Spleen (tissue), 11 donors: ENCODE data around the gene MIA2. TPM values are rescaled to one million over a fixed set of nuclear protein-coding genes. Genes with fewer than 3 reads are reported as not detected.

Experiments used
- DNase-seq: peaks from one replicate; pipeline ENCODE4 v3.0.0-alpha.2; 2020
- H3K27ac ChIP-seq, 8 donors: fragments of 200-600 bp; sonication (generic) in 7 of 8; 1 replicate in 4 of 8; 2 replicates in 4 of 8; pipeline versions ENCODE4 v1.5.0 to v1.8.0; 2016 to 2021; ENCODE audit warnings: inconsistent platforms in 4 of 8, mild to moderate bottlenecking in 4 of 8, moderate library complexity in 1 of 8
- H3K27me3 ChIP-seq, 7 donors: fragments of 200-600 bp; sonication (generic) in 6 of 7; replicated peaks in 1 of 7; 1 replicate in 4 of 7; 2 replicates in 3 of 7; pipeline versions ENCODE4 v1.5.0 to v1.8.0; 2016 to 2021; ENCODE audit warnings: inconsistent platforms in 3 of 7, mild to moderate bottlenecking in 1 of 7
- H3K36me3 ChIP-seq, 6 donors: fragments of 200-600 bp; sonication (generic) in 5 of 6; 1 replicate in 4 of 6; 2 replicates in 2 of 6; pipeline versions ENCODE4 v1.5.0 to v1.8.0; 2016 to 2021; ENCODE audit warnings: inconsistent platforms in 2 of 6
- H3K4me1 ChIP-seq, 6 donors: fragments of 200-600 bp; sonication (generic) in 5 of 6; 1 replicate in 3 of 6; 2 replicates in 3 of 6; pipeline versions ENCODE4 v1.5.0 to v1.8.0; 2016 to 2021; ENCODE audit warnings: inconsistent platforms in 3 of 6
- H3K4me3 ChIP-seq, 8 donors: fragments of 200-600 bp; sonication (generic) in 7 of 8; 1 replicate in 4 of 8; 2 replicates in 4 of 8; pipeline versions ENCODE4 v1.5.0 to v1.8.0; 2016 to 2021; ENCODE audit warnings: inconsistent platforms in 4 of 8, mild to moderate bottlenecking in 4 of 8, moderate library complexity in 2 of 8
- H3K9me3 ChIP-seq, 8 donors: fragments of 200-600 bp; sonication (generic) in 7 of 8; 1 replicate in 4 of 8; 2 replicates in 4 of 8; pipeline versions ENCODE4 v1.5.0 to v1.8.0; 2016 to 2021; ENCODE audit warnings: inconsistent platforms in 4 of 8
- CTCF ChIP-seq, 11 experiments: fragments of 200-600 bp in 7 of 11; fragments of 450-650 bp in 4 of 11; sonication (generic) in 4 of 11; IDR thresholded peaks in 8 of 11; conservative IDR thresholded peaks in 3 of 11; 1 replicate in 7 of 11; 2 replicates in 4 of 11; pipeline versions ENCODE4 v1.4.0 to v1.8.0; 2016 to 2021; ENCODE audit warnings: antibody characterized with exemption in 11 of 11, inconsistent platforms in 4 of 11, mild to moderate bottlenecking in 1 of 11
- POLR2A ChIP-seq, 3 donors: fragments of 450-650 bp; IDR thresholded peaks; one replicate each; pipeline ENCODE4 v1.5.1; 2017; ENCODE audit warnings: antibody characterized with exemption in 3 of 3, mild to moderate bottlenecking in 1 of 3
- POLR2AphosphoS5 ChIP-seq, 3 donors: sonication (generic); formaldehyde crosslinking; IDR thresholded peaks; one replicate each; pipeline ENCODE4 v1.5.1; 2017; ENCODE audit warnings: antibody characterized with exemption in 3 of 3
- WGBS, 5 donors: extraction: QIAGEN DNeasy Blood & Tissue Kit in 3 of 5; methylation state at CpG; one replicate each; pipeline versions ENCODE4 v1.1.5 to v1.1.7; 2013 to 2018; 5-methylcytosine and 5-hydroxymethylcytosine counted together
- intact Hi-C: fragments of 100-400 bp; cut with DNase I; formaldehyde crosslinking; loops from one replicate; pipeline ENCODE4 v1.15.0; 2023; ENCODE audit warnings: low total_unique reads
- polyA plus RNA-seq, 3 donors: library from polyadenylated mRNA; stranded (reverse); fragments of 200-250 nt; gene quantifications; one replicate each; pipeline ENCODE4 v1.2.1, GENCODE V29; 2013
- total RNA-seq, 7 donors: library from RNA; depleted of rRNA in 3 of 7; stranded (reverse); fragments of >200 nt in 3 of 7; fragmentation: NEBNext Ultra II Directional in 4 of 7; extraction: Animal tissue kit (Norgen Biotek cat#: 25700) in 4 of 7; gene quantifications; one replicate each; pipeline versions ENCODE4 v1.1.0 to v1.2.1, GENCODE V29; 2016 to 2021
- donor health status: healthy with polysubstance abuse.
- donor health status: DM: no; HTN: no; CAD: no; lungs with moderate emphysema.
- donor health status: DM: no; HTN: no; CAD: no.
- donor health status: Bipolar disorder and iron deficiency.
- donor health status: healthy.
- donor health status: DM: no; HTN: no; CAD: no.
- donor health status: DM: yes; HTN: yes; CAD: no.

The MIA2 gene
- total and polyA plus RNA-seq, 10 donors, result 18.3 to 31.3 (median 24.8) TPM

DNA sequence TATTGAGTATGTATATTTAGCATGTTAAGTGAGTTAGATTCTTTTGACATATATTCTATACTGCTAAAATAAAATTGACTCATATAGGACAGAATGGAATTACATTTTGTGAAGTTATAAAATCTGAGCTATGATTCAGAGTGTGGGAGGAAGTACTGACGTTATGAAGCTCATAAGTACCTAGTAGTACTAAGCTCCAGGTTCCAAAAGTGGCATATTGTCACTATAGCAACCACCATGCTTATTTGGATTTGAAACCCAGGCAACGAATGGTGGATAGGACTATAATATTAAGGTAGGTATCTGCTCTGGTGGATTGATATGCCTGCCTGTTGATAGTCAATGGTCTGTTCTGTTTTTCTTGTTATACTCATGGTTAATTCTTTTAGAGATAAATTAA is 200.7 kb downstream of the MIA2 start:
- no peaks in the 10 kb centered on the region for H3K27me3 ChIP-seq
- no peak overlapping the region for H3K4me3 ChIP-seq
- intact Hi-C loops, result loop anchor here (5.0 to 10.0 kb wide), 2 partner anchors 257 to 330 kb away; partner anchors contain the start of genes PNN and SEC23A
- H3K27ac ChIP-seq, result no peak overlapping the region
- 57 to 75% (median 71%) methylated on average over 2 of the region's 2 CpGs for WGBS, 5 donors
- no peaks in the 10 kb centered on the region for H3K36me3 ChIP-seq
- DNase-seq, result no peak
- H3K4me1 ChIP-seq, result peaks cover 16 to 30% (median 23%) of the 10 kb centered on the region in 6 donors
- TF ChIP-seq POLR2AphosphoS5 (IDR thresholded peaks at IDR 0.05) (no peak), POLR2A (IDR thresholded peaks at IDR 0.05) (no peak), CTCF (IDR thresholded peaks at IDR 0.05 in 8 of 11, conservative IDR thresholded peaks at IDR 0.05 in 3 of 11) (no peak)
- H3K9me3 ChIP-seq, result no peaks in the 10 kb centered on the region

- H3K4me3 ChIP-seq, result no peak overlapping the region
- no peaks in the 10 kb centered on the region for H3K9me3 ChIP-seq
- no peak overlapping the region for H3K27ac ChIP-seq
- intact Hi-C loops, result loop anchor here (10.0 kb wide), 1 partner anchor 330 kb away; the partner anchor contains the start of gene SEC23A
- DNase-seq, result no peak
- TF ChIP-seq POLR2A (IDR thresholded peaks at IDR 0.05), result no peak
- TF ChIP-seq CTCF (IDR thresholded peaks at IDR 0.05 in 8 of 11, conservative IDR thresholded peaks at IDR 0.05 in 3 of 11), result no peak
- TF ChIP-seq POLR2AphosphoS5 (IDR thresholded peaks at IDR 0.05), result no peak
- WGBS, 5 donors, result 84 to 96% (median 93%) methylated on average over 6 of the region's 6 CpGs
- peaks cover 7 to 22% (median 15%) of the 10 kb centered on the region in 6 donors for H3K4me1 ChIP-seq
- no peaks in the 10 kb centered on the region for H3K36me3 ChIP-seq
- no peaks in the 10 kb centered on the region for H3K27me3 ChIP-seq
Measured at GRCh38 chr14:39435241-39435640, 201.5 kb downstream of the MIA2 start.

Other genes with a start within 250 kb of the MIA2 start
- 10 to 100 TPM; 50.0 to 87.5 (median 63.8) TPM for gene SEC23A, start 130.7 kb upstream of the MIA2 start, total RNA-seq
- gene SEC23A, start 130.7 kb upstream of the MIA2 start, polyA plus RNA-seq, result 10 to 100 TPM in 1 of 3 donors, 1 to 10 TPM in 2; 9.6 to 13.4 (median 9.8) TPM
- gene GEMIN2, start 119.6 kb upstream of the MIA2 start, total RNA-seq, result 10 to 100 TPM in 6 of 7 donors, 1 to 10 TPM in 1; 8.4 to 20.8 (median 14.0) TPM
- gene GEMIN2, start 119.6 kb upstream of the MIA2 start, polyA plus RNA-seq, result 10 to 100 TPM; 10.8 to 14.4 (median 12.5) TPM
- 10 to 100 TPM; 24.0 to 37.2 (median 30.7) TPM for gene TRAPPC6B, start 63.6 kb upstream of the MIA2 start, total RNA-seq
- gene TRAPPC6B, start 63.6 kb upstream of the MIA2 start, polyA plus RNA-seq, result 10 to 100 TPM in 1 of 3 donors, 1 to 10 TPM in 2; 8.0 to 11.9 (median 9.1) TPM
- 10 to 100 TPM; 43.8 to 79.7 (median 66.6) TPM for gene PNN, start 58.7 kb upstream of the MIA2 start, total RNA-seq
- 10 to 100 TPM; 38.1 to 58.0 (median 50.5) TPM for gene PNN, start 58.7 kb upstream of the MIA2 start, polyA plus RNA-seq
- gene FBXO33, start 198.5 kb downstream of the MIA2 start, total RNA-seq, result 10 to 100 TPM; 11.2 to 24.1 (median 16.2) TPM
- gene FBXO33, start 198.5 kb downstream of the MIA2 start, polyA plus RNA-seq, result 1 to 10 TPM; 6.0 to 7.0 (median 6.9) TPM